ENCODE data around the gene SUSD2.

SUSD2 gene

DNA sequence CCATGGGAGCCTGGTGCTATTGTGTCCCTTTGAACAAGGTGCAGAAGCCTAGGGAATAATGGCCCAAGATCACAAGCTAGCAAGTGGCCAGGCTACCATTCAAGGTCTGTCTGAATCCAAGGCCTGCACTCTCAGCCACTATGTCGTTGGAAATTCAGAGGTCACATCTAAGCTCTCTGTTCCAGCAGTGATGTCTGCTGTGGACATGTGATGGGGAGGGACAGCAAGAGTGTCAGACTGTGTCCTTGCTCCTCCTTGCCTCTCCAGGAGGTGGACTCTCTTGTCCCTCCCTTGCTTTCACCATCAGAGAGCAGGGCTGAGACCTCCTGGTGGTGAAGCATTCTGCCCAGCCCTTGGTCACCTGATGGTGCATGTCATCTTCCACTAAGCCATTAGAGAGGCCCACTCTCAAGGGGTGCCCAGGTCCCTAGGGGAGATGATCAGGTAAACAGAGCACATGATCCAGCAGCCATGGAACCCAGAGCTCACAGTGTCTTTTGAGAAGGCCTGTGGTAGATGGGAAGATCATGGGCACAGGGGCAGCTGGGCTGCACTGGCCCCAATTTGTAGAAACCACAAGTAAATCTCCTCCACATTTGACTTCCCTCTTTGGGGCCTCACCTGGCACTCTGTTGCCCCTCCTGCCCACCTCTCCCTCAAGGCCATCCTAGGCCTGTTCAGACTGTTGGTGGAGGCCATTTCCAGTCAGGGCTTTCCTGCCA, 37.1 kb upstream of the SUSD2 start:
- Histone ChIP-seq H3K4me3 (ENCODE audit: low read length) (no peak overlapping the region), H3K27ac (ENCODE audit: low read depth, low read length) (no peak overlapping the region), H3K4me1 (ENCODE audit: control insufficient read depth, insufficient read depth, low read length) (peaks cover 41% of the 10 kb centered on the region), H3K36me3 (ENCODE audit: control insufficient read depth, insufficient read depth, low read length) (no peaks in the 10 kb centered on the region), H3K27me3 (ENCODE audit: control insufficient read depth, insufficient read depth, low read length) (no peaks in the 10 kb centered on the region), H3K9ac (ENCODE audit: low read length) (no peak overlapping the region)

DNA sequence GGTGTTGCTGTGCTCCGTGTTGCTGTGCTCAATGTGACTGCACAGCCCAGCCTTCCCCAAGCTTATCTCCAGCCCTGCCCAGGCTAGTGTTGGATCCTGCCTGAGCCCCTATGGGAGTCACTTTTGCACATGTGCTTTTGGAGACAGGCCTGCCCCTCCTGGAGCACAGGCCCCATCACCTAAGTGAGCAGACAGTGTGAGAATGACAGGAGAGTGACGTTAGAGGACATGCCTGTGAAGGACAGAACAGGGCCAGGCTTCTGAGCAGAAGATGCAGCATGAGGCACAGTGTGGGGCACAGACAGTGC, 36.6 kb upstream of the SUSD2 start:
- H3K4me1 ChIP-seq (ENCODE audit: control insufficient read depth, insufficient read depth, low read length): peaks cover 41% of the 10 kb centered on the region
- no peak overlapping the region for H3K4me3 ChIP-seq (ENCODE audit: low read length)
- H3K27me3 ChIP-seq (ENCODE audit: control insufficient read depth, insufficient read depth, low read length): no peaks in the 10 kb centered on the region
- H3K36me3 ChIP-seq (ENCODE audit: control insufficient read depth, insufficient read depth, low read length): no peaks in the 10 kb centered on the region
- H3K27ac ChIP-seq (ENCODE audit: low read depth, low read length): no peak overlapping the region
- no peak overlapping the region for H3K9ac ChIP-seq (ENCODE audit: low read length)

DNA sequence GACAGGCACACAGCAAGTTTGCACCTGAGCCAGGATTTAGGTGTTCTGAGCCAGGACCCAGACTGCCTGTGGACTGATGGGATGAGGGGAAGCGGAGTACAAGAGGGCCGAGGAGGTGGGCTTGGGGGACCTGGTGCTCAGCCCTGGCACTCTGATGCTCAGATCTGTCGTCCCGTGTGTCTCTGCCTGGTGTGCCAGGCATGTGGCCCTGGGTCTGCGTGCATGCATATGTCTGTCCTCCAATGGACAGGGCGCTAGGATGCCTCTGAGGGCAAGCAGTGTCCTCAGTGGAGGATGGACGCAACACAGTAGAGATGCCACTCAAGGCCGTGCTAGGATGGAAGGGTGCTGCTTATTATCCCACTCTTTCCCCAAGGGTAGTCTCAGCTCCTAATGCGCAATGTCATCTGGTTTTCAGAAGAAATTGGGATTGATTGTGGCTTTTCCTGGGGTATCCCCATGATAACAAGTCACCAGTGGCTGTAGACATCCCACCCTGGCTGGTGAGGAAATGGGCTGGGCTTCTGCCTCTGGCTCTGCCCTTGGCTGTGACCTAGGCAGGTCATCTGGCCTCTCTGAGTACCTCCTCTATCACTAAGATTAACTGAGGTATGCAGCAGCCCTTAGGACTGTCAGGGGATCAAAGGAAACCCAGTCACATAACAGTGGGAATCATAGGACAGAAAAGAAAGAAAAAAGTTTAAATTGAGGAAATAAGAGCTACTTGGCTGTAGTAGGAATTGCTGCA, 35.7 kb upstream of the SUSD2 start:
- Histone ChIP-seq H3K36me3 (ENCODE audit: control insufficient read depth, insufficient read depth, low read length) (no peaks in the 10 kb centered on the region), H3K27me3 (ENCODE audit: control insufficient read depth, insufficient read depth, low read length) (no peaks in the 10 kb centered on the region), H3K9ac (ENCODE audit: low read length) (no peak overlapping the region), H3K27ac (ENCODE audit: low read depth, low read length) (peak overlapping the region; percentile 74), H3K4me1 (ENCODE audit: control insufficient read depth, insufficient read depth, low read length) (peaks cover 38% of the 10 kb centered on the region), H3K4me3 (ENCODE audit: low read length) (peak overlapping the region; percentile 5)

DNA sequence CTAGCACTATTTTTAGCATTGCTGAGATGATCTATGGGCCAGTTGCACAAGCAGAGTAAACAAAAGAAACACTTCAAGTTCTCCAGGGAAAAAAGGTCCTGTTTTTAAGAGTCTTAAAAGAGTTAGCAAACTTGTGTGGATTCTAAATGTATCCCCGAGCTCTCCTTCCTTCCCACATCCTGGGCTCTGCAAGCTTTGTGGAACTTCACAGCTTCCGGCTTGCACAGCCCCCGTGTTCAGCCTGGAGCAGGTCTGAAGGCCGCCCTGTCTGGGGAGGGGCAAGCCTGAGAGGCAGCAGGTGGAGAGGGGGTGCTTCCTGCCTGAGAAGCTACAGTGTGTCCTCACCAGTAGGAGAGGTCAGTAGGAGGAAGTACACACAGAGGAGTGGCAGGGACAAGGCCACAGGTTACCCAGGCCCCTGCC, 35.1 kb upstream of the SUSD2 start:
- Histone ChIP-seq H3K4me1 (ENCODE audit: control insufficient read depth, insufficient read depth, low read length) (peaks cover 34% of the 10 kb centered on the region), H3K36me3 (ENCODE audit: control insufficient read depth, insufficient read depth, low read length) (no peaks in the 10 kb centered on the region), H3K4me3 (ENCODE audit: low read length) (peak overlapping the region; percentile 5), H3K9ac (ENCODE audit: low read length) (no peak overlapping the region), H3K27me3 (ENCODE audit: control insufficient read depth, insufficient read depth, low read length) (no peaks in the 10 kb centered on the region), H3K27ac (ENCODE audit: low read depth, low read length) (peak overlapping the region; percentile 74)

DNA sequence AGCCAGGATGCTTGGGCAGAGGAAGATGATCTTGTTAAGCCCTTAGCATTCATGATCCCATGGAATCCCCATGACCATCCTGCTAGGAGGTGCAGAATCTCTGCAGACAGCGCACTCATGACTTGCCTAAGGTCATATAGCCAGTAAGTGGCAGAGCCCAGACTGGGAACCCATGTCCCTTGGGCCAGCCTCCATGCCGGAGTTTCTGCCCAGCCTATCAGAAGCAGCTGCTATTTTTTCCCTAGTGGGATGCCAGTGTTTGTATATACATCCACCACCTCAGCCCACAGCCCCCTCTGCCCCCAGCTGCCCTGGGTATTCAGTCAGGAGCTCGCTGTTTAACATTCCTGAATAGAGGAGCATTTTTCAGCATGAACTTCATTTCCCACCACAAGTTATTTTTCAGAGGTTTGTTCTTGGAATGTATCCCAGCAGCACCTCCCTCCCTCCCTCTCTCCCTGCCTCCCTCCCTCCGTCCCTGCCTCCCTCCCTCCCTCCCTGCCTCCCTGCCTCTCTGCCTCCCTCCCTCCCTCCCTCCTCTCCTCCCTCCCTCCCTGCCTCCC, 34.4 kb upstream of the SUSD2 start:
- Histone ChIP-seq H3K4me3 (ENCODE audit: low read length) (peak overlapping the region; percentile 5), H3K36me3 (ENCODE audit: control insufficient read depth, insufficient read depth, low read length) (no peaks in the 10 kb centered on the region), H3K9ac (ENCODE audit: low read length) (no peak overlapping the region), H3K27ac (ENCODE audit: low read depth, low read length) (peak overlapping the region; percentile 74), H3K4me1 (ENCODE audit: control insufficient read depth, insufficient read depth, low read length) (peaks cover 34% of the 10 kb centered on the region), H3K27me3 (ENCODE audit: control insufficient read depth, insufficient read depth, low read length) (no peaks in the 10 kb centered on the region)

DNA sequence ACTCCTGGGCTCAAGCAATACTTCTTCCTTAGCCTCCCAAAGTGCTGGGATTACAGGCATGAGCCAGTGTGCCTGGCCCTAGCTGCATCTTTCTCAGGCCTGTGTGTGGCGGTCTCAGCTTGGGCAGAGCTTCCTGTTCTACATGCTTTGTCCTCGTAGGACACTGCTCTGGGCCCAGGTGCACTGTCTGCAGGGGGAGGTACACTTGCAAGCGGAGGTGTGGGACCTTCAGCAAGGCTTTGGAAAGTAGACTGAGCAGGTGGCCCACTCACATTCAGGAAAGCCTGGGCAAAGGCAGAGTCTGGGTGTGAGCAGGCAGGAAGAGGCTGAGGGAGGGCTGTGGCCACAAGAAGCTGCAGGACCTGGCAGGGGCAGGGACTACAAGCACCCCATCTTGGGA, 33.6 kb upstream of the SUSD2 start:
- no peaks in the 10 kb centered on the region for H3K36me3 ChIP-seq (ENCODE audit: control insufficient read depth, insufficient read depth, low read length)
- peak overlapping the region; percentile 15 for H3K4me3 ChIP-seq (ENCODE audit: low read length)
- peaks cover 34% of the 10 kb centered on the region for H3K4me1 ChIP-seq (ENCODE audit: control insufficient read depth, insufficient read depth, low read length)
- H3K27me3 ChIP-seq (ENCODE audit: control insufficient read depth, insufficient read depth, low read length): no peaks in the 10 kb centered on the region
- no peak overlapping the region for H3K9ac ChIP-seq (ENCODE audit: low read length)
- peak overlapping the region; percentile 85 for H3K27ac ChIP-seq (ENCODE audit: low read depth, low read length)

DNA sequence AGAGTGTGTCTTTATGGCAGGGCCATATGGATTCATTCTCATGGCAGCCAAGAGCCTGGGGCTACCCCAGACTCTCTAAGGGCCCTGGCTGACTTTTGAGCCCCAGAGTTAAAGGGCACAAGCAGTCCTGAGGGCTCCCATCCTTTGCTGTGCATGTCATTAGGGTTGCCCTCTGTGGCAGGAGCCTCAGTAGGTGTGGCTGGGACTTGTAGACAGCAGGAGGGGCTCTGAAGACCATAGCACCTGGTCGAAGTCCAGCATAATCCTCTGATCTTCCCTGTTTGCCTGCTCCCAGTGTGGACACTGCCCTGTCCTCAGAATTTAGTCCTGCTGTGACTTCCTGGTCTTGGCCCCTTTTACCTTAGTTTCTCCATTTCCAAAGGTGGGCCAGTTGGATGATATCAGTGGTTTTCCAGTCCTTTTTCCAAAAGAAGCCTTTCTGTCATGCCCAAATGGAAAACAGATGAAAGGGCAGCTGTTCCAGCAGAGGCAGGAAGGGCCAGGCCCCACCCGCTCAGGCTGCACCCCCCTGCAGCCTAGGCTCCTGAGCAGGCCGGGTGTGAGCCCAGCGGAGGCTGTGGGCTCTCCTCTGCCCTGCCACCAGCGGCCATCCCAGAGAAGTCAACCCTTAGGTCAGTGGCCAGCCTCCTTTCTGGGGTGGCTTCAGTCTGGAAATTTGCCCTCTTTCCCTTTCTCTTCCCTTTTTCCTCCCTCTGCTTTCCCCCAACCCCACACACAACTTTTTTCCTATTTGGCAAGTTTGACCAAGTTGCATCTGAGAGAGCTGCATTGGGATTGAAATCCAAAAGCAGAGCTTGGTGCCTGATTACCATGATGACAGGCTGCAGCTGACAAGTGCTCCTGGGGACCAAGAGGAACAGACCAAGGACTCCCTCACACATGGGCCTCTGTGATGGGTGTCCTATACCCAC, 32.8 kb upstream of the SUSD2 start:
- H3K27ac ChIP-seq (ENCODE audit: low read depth, low read length): peak overlapping the region; percentile 85
- no peak overlapping the region for H3K4me3 ChIP-seq (ENCODE audit: low read length)
- H3K36me3 ChIP-seq (ENCODE audit: control insufficient read depth, insufficient read depth, low read length): no peaks in the 10 kb centered on the region
- peaks cover 34% of the 10 kb centered on the region for H3K4me1 ChIP-seq (ENCODE audit: control insufficient read depth, insufficient read depth, low read length)
- no peaks in the 10 kb centered on the region for H3K27me3 ChIP-seq (ENCODE audit: control insufficient read depth, insufficient read depth, low read length)
- no peak overlapping the region for H3K9ac ChIP-seq (ENCODE audit: low read length)

DNA sequence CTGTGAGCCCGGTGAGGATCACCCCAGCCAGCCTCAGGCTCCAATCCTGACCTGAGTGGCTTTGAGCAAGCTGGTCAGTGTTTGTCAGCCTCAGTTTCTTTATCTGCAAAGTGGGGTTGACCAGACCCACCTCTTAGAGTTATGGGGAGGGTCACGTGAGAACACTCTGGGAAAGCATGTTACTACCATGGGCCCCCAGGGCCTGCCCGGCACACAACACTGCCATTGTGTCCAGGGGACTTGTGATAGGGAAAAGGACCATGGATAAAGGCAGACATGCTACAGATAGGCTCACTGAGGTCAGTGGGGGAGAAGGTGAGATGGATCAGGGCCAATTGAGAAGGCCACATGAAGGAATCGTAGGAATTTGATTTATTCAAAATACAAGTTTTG, 32.1 kb upstream of the SUSD2 start:
- H3K9ac ChIP-seq (ENCODE audit: low read length): no peak overlapping the region
- H3K4me1 ChIP-seq (ENCODE audit: control insufficient read depth, insufficient read depth, low read length): peaks cover 34% of the 10 kb centered on the region
- peak overlapping the region; percentile 85 for H3K27ac ChIP-seq (ENCODE audit: low read depth, low read length)

DNA sequence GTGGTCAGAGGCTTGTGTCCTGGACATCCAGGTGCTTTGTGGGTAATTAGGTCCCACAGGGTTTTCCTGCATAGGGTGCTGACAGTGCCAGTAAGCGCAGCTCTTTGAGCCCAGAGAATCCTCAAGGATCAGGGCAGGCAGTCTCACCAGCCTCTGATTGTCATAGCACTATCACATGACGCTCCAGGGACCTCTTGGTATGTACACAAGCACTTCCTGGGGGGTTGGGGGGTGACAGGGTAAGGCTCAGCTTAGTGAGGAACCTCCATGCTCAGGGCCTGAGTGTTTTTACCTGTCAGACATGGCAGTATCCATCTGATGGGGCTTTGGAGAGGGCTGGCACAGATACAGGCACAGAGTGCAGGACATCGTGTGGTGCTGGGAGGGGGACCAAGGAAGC, 27.9 kb upstream of the SUSD2 start:
- Histone ChIP-seq H3K4me3 (ENCODE audit: low read length) (no peak overlapping the region), H3K4me1 (ENCODE audit: control insufficient read depth, insufficient read depth, low read length) (peaks cover 20% of the 10 kb centered on the region), H3K27me3 (ENCODE audit: control insufficient read depth, insufficient read depth, low read length) (no peaks in the 10 kb centered on the region), H3K36me3 (ENCODE audit: control insufficient read depth, insufficient read depth, low read length) (no peaks in the 10 kb centered on the region), H3K9ac (ENCODE audit: low read length) (no peak overlapping the region), H3K27ac (ENCODE audit: low read depth, low read length) (no peak overlapping the region)

More for the DNA sequence above, 32.1 kb upstream of the SUSD2 start:
- Histone ChIP-seq H3K27me3 (ENCODE audit: control insufficient read depth, insufficient read depth, low read length) (no peaks in the 10 kb centered on the region), H3K36me3 (ENCODE audit: control insufficient read depth, insufficient read depth, low read length) (no peaks in the 10 kb centered on the region), H3K4me3 (ENCODE audit: low read length) (no peak overlapping the region)

DNA sequence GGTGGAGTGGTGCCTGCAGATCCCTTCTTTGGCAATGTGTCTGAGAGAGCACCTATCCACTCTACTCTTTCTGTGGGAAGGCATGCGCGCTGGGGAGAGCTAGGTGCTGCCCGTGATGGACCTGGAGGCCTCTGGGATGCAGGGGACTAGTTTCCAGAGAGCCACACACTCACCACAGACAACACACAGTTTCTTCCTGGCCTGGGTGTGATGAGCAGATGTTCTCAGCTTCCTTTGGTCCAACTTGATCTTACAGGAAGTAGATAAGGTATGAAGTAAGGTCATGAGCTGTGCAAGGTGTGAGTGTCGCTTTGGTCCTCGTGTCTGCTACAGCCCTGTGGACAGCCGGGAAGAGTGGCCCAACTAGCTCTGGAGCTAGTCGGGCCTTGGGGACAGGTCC, 27.3 kb upstream of the SUSD2 start:
- Histone ChIP-seq H3K27ac (ENCODE audit: low read depth, low read length) (no peak overlapping the region), H3K9ac (ENCODE audit: low read length) (no peak overlapping the region), H3K36me3 (ENCODE audit: control insufficient read depth, insufficient read depth, low read length) (no peaks in the 10 kb centered on the region), H3K27me3 (ENCODE audit: control insufficient read depth, insufficient read depth, low read length) (no peaks in the 10 kb centered on the region), H3K4me3 (ENCODE audit: low read length) (no peak overlapping the region), H3K4me1 (ENCODE audit: control insufficient read depth, insufficient read depth, low read length) (peaks cover 15% of the 10 kb centered on the region)

DNA sequence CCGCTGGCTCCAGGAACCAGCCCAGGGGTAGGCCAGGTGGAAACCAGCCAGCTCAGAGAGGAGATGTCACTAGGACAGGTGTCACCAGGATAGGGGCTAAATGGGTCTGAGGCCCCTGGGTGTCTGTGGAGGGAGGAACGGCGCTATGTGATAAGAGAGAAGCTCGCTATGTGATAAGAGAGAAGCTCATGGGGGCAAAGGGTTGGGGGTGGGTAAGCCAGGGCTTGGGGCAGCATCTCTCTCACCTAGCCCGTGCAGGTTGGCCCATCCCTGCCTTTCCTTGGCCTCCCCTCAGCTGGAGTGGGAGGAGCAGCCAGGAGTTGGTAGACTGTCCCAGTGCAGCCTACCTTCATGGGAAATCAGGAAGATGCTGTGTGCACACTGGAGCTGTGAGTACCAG, 26.5 kb upstream of the SUSD2 start:
- Histone ChIP-seq H3K36me3 (ENCODE audit: control insufficient read depth, insufficient read depth, low read length) (no peaks in the 10 kb centered on the region), H3K27ac (ENCODE audit: low read depth, low read length) (no peak overlapping the region), H3K9ac (ENCODE audit: low read length) (no peak overlapping the region), H3K4me1 (ENCODE audit: control insufficient read depth, insufficient read depth, low read length) (peaks cover 14% of the 10 kb centered on the region), H3K4me3 (ENCODE audit: low read length) (no peak overlapping the region), H3K27me3 (ENCODE audit: control insufficient read depth, insufficient read depth, low read length) (no peaks in the 10 kb centered on the region)

DNA sequence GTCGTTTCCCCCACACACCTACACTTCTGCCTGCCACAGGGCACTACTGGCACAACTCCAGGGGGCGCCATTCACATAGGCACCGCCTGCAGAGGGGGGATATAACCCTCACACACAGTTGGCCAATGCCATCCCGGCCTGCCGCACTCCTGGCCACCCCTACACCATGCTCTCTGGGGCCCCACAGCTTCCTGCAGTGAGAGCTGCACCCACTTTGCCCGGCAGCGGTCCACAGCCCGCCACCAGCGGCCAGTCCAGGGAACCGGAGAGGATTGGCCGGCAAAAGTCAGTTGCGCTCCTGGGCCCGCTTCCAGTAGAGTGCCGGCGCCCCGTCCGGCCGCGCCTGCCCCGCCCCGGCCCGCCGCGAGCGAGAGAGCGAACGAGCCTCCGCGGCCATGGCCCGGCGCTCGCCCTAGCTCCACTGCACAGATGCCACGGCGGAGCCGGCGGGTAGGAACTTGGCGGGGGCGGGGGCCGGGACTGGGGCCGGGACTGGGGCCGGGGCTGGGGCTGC, 25.6 kb upstream of the SUSD2 start:
- Histone ChIP-seq H3K27me3 (ENCODE audit: control insufficient read depth, insufficient read depth, low read length) (no peaks in the 10 kb centered on the region), H3K4me3 (ENCODE audit: low read length) (peak overlapping the region; percentile 89), H3K9ac (ENCODE audit: low read length) (no peak overlapping the region), H3K36me3 (ENCODE audit: control insufficient read depth, insufficient read depth, low read length) (no peaks in the 10 kb centered on the region), H3K27ac (ENCODE audit: low read depth, low read length) (peak overlapping the region; percentile 74), H3K4me1 (ENCODE audit: control insufficient read depth, insufficient read depth, low read length) (peaks cover 14% of the 10 kb centered on the region)

All from rectal smooth muscle tissue (tissue), 1 donor.